Esophagus muscularis mucosa (tissue), 4 donors: Measurements from ENCODE around the gene CLTA. TPM values are rescaled to one million over a fixed set of nuclear protein-coding genes. Genes with fewer than 3 reads are reported as not detected.
"Not testable (repeated sequence)": the region's sequence is repeated elsewhere in the genome, so short reads cannot be mapped to it uniquely, and the experiment has no call there.

Experiments used
- DNase-seq: peaks from one replicate; pipeline ENCODE4 v3.0.0-alpha.2; 2017; ENCODE audit errors: extremely low spot score
- H3K27ac ChIP-seq, 4 donors: fragments of 200-600 bp; sonication (generic); replicated peaks in 1 of 4; 1 replicate in 3 of 4; 2 replicates in 1 of 4; pipeline ENCODE4 v1.5.1; 2016 to 2019; ENCODE audit warnings: mild to moderate bottlenecking in 1 of 4
- H3K27me3 ChIP-seq, 4 donors: fragments of 200-600 bp; sonication (generic); one replicate each; pipeline versions ENCODE4 v1.5.1 to v1.6.0; 2016 to 2019
- H3K36me3 ChIP-seq, 4 donors: fragments of 200-600 bp; sonication (generic); one replicate each; pipeline ENCODE4 v1.5.1; 2016 to 2019
- H3K4me1 ChIP-seq, 4 donors: fragments of 200-600 bp; sonication (generic); one replicate each; pipeline ENCODE4 v1.5.1; 2016 to 2019
- H3K4me3 ChIP-seq, 4 donors: fragments of 200-600 bp; sonication (generic); 1 replicate in 2 of 4; 2 replicates in 2 of 4; pipeline ENCODE4 v1.5.1; 2016 to 2019; ENCODE audit warnings: mild to moderate bottlenecking in 4 of 4, moderate library complexity in 1 of 4
- H3K9me3 ChIP-seq, 4 donors: fragments of 200-600 bp; sonication (generic); 1 replicate in 3 of 4; 2 replicates in 1 of 4; pipeline ENCODE4 v1.5.1; 2016 to 2019
- EP300 ChIP-seq: sonication (generic); formaldehyde crosslinking; IDR thresholded peaks from one replicate; pipeline ENCODE4 v1.6.1; 2017; ENCODE audit warnings: antibody characterized with exemption
- POLR2A ChIP-seq: fragments of 450-650 bp; IDR thresholded peaks from one replicate; pipeline ENCODE4 v1.6.1; 2017; ENCODE audit warnings: antibody characterized with exemption, moderate library complexity, mild to moderate bottlenecking, low read depth
- POLR2AphosphoS5 ChIP-seq, 2 donors: sonication (generic); formaldehyde crosslinking; IDR thresholded peaks; one replicate each; pipeline ENCODE4 v1.6.1; 2017; ENCODE audit warnings: antibody characterized with exemption in 2 of 2
- WGBS: methylation state at CpG from one replicate; pipeline ENCODE4 v1.1.5; 2018; 5-methylcytosine and 5-hydroxymethylcytosine counted together
- intact Hi-C: fragments of 100-400 bp; cut with DNase I; formaldehyde crosslinking; loops from one replicate; pipeline ENCODE4 v1.15.1; 2023
- total RNA-seq, 4 donors: library from RNA; depleted of rRNA; stranded (reverse); fragments of >200 nt; gene quantifications; one replicate each; pipeline versions ENCODE4 v1.1.0 to v1.2.1, GENCODE V29; 2016
- TF ChIP-seq, protein P1 (sequence below), 3 experiments: fragments of 200-600 bp in 2 of 3; fragments of 450-650 bp in 1 of 3; sonication (generic) in 2 of 3; IDR thresholded peaks; one replicate each; pipeline ENCODE4 v1.5.1; 2017 to 2019; ENCODE audit warnings: antibody characterized with exemption in 3 of 3, mild to moderate bottlenecking in 2 of 3, moderate library complexity in 1 of 3

The CLTA gene
- total RNA-seq, 4 donors from 2014 or later: 125 to 178 (median 159) TPM

DNA sequence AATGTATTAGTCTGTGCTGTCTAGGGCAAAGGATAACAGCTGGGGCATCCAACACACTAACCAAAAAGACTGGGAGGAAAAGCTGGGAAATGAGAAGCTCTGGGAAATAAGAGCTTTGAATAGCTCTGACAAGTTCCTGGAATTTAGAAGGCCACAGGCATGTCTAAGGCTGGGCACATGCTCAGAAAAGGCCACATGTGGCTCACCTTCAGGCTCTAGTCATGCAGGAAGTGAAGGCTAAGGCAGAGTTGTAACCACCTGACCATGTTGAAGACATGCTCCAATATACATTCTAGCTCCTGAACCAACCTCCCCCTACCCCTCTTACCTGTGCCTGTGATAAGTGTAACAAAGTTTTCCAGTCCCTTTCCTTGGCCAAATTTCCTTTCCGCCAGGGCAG, 31.7 kb downstream of the CLTA start:
- 92% methylated on average over 1 of the region's 1 CpG for WGBS
- no peak overlapping the region for H3K27ac ChIP-seq
- DNase-seq: no peak
- no peaks in the 10 kb centered on the region for H3K27me3 ChIP-seq
- H3K4me1 ChIP-seq: peaks cover 1 to 12% (median 6%) of the 10 kb centered on the region in 4 donors
- no peak for TF ChIP-seq POLR2AphosphoS5 (IDR thresholded peaks at IDR 0.05)
- H3K4me3 ChIP-seq: no peak overlapping the region
- intact Hi-C loops: no loop called here
- peaks cover 0 to 7% (median 0%) of the 10 kb centered on the region in 4 donors for H3K9me3 ChIP-seq
- H3K36me3 ChIP-seq: peaks cover 75 to 99% (median 95%) of the 10 kb centered on the region in 4 donors

- Histone ChIP-seq H3K4me1 (peaks cover 0 to 8% (median 2%) of the 10 kb centered on the region in 4 donors), H3K4me3 (no peak overlapping the region), H3K27ac (no peak overlapping the region), H3K9me3 (no peaks in the 10 kb centered on the region), H3K36me3 (peaks cover 16 to 66% (median 50%) of the 10 kb centered on the region in 4 donors), H3K27me3 (no peaks in the 10 kb centered on the region)
- DNase-seq: no peak
- TF ChIP-seq, protein P1, sequence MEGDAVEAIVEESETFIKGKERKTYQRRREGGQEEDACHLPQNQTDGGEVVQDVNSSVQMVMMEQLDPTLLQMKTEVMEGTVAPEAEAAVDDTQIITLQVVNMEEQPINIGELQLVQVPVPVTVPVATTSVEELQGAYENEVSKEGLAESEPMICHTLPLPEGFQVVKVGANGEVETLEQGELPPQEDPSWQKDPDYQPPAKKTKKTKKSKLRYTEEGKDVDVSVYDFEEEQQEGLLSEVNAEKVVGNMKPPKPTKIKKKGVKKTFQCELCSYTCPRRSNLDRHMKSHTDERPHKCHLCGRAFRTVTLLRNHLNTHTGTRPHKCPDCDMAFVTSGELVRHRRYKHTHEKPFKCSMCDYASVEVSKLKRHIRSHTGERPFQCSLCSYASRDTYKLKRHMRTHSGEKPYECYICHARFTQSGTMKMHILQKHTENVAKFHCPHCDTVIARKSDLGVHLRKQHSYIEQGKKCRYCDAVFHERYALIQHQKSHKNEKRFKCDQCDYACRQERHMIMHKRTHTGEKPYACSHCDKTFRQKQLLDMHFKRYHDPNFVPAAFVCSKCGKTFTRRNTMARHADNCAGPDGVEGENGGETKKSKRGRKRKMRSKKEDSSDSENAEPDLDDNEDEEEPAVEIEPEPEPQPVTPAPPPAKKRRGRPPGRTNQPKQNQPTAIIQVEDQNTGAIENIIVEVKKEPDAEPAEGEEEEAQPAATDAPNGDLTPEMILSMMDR (IDR thresholded peaks at IDR 0.05): no peak
- TF ChIP-seq POLR2A (no peak), POLR2AphosphoS5 (IDR thresholded peaks at IDR 0.05) (no peak), EP300 (no peak)
- intact Hi-C loops: no loop called here
- 97% methylated on average over 3 of the region's 3 CpGs for WGBS
Observed at GRCh38 chr9:36237230-36237629, 46.5 kb downstream of the CLTA start.

DNA sequence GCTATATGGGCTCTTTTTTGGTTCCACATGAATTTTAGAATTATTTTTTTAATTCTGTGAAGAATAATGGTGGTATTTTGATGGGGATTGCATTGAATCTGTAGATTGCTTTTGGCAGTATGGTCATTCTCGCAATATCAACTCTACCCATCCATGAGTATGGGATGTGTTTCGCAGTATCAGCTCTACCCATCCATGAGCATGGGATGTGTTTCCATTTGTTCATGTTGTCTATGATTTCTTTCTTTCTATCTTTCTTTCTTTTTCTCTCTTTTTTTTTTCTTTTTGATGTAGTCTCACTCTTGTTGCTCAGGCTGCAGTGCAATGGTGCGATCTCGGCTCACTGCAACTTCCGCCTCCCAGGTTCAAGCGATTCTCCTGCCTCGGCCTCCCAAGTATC, 48.5 kb downstream of the CLTA start:
- DNase-seq, intact Hi-C loops, H3K9me3 ChIP-seq, H3K4me1 ChIP-seq, H3K27me3 ChIP-seq, H3K27ac ChIP-seq, H3K4me3 ChIP-seq: not testable (repeated sequence)
- WGBS: 99% methylated on average over 7 of the region's 7 CpGs
- H3K36me3 ChIP-seq: peaks cover 0 to 65% (median 48%) of the 10 kb centered on the region in 4 donors

DNA sequence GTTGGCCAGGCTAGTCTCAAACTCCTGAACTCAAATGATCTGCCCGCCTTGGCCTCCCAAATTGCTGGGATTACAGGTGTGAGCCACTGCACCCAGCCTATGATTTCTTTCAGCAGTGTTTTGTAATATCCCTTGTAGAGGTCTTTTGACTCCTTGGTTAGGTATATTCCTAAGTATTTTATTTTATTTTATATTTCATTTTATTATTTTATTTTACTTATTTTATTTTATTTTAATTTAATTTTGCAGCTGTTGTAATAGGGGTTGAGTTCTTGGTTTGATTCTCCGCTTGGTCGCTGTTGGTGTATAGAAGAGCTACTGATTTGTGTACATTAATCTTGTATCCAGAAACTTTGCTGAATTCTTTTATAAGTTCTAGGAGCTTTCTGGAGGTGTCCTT, 49.0 kb downstream of the CLTA start:
- H3K36me3 ChIP-seq: peaks cover 0 to 65% (median 46%) of the 10 kb centered on the region in 4 donors
- H3K4me1 ChIP-seq, intact Hi-C loops, H3K9me3 ChIP-seq, DNase-seq, H3K4me3 ChIP-seq, H3K27me3 ChIP-seq, H3K27ac ChIP-seq: not testable (repeated sequence)
- 96% methylated on average over 3 of the region's 3 CpGs for WGBS

DNA sequence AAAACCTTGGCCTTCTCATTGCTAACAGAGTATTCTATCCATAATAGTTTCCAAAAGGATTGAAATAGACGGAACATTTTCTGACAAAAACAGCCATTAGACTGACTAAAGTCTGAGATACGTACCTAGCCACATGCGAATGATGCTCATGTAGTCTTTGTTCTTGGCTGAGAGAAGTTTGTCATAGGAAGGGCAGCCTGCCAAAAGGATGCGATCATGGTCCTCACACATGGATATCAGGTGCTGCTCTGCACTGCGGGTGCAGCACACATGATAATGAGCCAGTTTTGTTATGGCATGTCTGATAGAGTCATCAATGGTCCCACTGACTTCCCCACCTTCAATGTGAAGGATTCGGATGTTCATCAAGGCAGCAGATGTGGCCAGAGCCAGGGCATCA, 55.2 kb downstream of the CLTA start:
- no peak for DNase-seq
- intact Hi-C loops: no loop called here
- Histone ChIP-seq H3K36me3 (peaks cover 8 to 67% (median 60%) of the 10 kb centered on the region in 4 donors), H3K27me3 (no peaks in the 10 kb centered on the region), H3K27ac (no peak overlapping the region), H3K9me3 (no peaks in the 10 kb centered on the region), H3K4me3 (no peak overlapping the region), H3K4me1 (peaks cover 0 to 19% (median 14%) of the 10 kb centered on the region in 4 donors)
- 90% methylated on average over 6 of the region's 6 CpGs for WGBS
- TF ChIP-seq EP300 (no peak), POLR2AphosphoS5 (IDR thresholded peaks at IDR 0.05) (no peak), POLR2A (no peak)
- TF ChIP-seq, protein P1 (IDR thresholded peaks at IDR 0.05): no peak

- DNase-seq: no peak
- no peaks in the 10 kb centered on the region for H3K9me3 ChIP-seq
- TF ChIP-seq POLR2AphosphoS5 (IDR thresholded peaks at IDR 0.05) (no peak), POLR2A (no peak), EP300 (no peak)
- TF ChIP-seq, protein P1 (IDR thresholded peaks at IDR 0.05): no peak
- H3K27me3 ChIP-seq: no peaks in the 10 kb centered on the region
- H3K4me3 ChIP-seq: no peak overlapping the region
- peaks cover 0 to 25% (median 17%) of the 10 kb centered on the region in 4 donors for H3K4me1 ChIP-seq
- H3K36me3 ChIP-seq: peaks cover 8 to 52% (median 46%) of the 10 kb centered on the region in 4 donors
- no peak overlapping the region for H3K27ac ChIP-seq
- intact Hi-C loops: no loop called here
- WGBS: 95% methylated on average over 3 of the region's 3 CpGs
Observed at GRCh38 chr9:36247356-36247755, 56.6 kb downstream of the CLTA start.
